NCI-H2227 (cell line): ENCODE data around the gene PLA2G4A.

Experiments used
- DNase-seq: peaks from one replicate; lab custom pipeline; 2025; ENCODE audit not compliant: unreplicated experiment; lab: John Stamatoyannopoulos, UW

Gene PLA2G4A

DNA sequence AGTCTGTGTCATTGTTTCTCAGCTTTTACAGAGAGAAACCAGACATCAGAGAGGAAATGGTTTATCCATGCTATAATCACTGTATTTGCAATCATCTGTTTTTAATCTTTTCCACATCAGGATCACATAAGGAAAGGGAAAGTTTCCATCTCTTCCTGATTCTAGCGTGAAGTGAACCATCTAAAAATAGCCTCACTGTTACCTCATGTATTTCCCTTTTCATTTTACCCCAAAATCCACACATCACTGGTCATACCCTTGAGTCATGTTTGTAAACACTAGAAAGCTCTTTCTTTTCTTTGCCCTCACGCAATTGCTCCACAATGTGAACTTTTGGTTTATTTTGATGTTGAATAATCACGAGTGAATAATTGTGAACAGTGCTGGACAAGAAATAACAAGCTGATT, 146.0 kb downstream of the PLA2G4A start:
- no peak for DNase-seq

DNA sequence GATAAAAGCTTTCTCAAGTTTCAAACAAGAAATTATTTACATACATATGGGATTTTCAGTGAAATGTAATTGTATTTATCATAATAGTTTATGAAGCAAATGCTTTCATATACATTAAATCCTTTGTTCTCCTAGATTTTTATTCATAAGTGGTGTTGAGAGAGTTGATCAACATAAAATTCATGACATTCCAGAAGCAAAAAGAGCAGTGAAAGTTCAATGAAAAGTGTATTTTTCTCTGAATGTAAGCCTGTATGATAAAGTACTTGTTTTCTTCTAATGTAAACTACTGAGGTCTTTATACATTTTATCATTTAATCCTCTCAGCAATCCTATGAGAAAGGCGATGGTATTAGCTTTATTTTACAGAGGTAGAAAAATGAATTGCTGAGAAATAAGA, 146.5 kb downstream of the PLA2G4A start:
- DNase-seq = no peak

DNA sequence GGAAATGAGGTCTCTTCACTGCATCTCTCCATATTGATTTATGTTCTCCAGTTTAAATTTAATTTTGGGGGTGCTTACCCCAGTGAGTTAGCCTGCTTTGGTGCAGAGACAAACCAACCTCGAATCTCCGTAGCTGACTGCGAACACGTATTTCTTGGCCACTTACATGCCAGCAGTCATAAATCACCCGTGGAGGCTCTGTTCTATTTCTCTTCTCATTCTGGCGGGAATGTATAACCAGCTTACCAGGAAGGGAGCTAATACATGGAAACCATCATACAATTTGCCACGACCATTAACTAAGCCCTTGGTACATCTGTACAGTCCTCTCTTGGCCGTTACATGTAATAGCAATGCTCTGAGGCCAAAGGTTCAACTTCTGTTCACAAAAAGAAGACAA, 148.0 kb downstream of the PLA2G4A start:
- no peak for DNase-seq

DNA sequence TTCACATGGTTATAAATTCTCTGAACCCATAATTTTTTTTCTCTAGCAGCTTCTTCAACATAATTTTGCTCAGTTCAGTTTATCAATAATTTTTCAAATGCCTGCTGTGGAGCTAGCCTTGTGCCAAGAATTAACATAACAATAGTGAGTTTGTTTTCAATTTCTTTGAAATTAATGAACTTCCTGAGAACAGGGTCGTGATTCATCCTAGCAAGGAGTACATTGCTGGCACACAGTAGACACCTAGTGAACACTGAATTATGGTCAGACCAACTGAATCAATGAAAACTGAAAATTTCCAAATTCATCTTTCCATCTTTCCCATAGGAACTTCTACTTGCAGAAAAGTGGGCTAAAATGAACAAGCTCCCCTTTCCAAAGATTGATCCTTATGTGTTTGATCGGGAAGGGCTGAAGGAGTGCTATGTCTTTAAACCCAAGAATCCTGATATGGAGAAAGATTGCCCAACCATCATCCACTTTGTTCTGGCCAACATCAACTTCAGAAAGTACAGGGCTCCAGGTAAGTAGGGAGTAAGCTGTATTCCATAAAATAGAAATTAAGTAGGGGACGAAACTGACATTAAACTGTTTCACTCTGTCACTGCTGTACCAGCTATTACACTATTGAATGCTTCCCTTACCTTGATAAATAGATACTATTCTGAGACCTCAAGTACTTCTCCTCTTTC, 148.7 kb downstream of the PLA2G4A start:
- no peak for DNase-seq

DNA sequence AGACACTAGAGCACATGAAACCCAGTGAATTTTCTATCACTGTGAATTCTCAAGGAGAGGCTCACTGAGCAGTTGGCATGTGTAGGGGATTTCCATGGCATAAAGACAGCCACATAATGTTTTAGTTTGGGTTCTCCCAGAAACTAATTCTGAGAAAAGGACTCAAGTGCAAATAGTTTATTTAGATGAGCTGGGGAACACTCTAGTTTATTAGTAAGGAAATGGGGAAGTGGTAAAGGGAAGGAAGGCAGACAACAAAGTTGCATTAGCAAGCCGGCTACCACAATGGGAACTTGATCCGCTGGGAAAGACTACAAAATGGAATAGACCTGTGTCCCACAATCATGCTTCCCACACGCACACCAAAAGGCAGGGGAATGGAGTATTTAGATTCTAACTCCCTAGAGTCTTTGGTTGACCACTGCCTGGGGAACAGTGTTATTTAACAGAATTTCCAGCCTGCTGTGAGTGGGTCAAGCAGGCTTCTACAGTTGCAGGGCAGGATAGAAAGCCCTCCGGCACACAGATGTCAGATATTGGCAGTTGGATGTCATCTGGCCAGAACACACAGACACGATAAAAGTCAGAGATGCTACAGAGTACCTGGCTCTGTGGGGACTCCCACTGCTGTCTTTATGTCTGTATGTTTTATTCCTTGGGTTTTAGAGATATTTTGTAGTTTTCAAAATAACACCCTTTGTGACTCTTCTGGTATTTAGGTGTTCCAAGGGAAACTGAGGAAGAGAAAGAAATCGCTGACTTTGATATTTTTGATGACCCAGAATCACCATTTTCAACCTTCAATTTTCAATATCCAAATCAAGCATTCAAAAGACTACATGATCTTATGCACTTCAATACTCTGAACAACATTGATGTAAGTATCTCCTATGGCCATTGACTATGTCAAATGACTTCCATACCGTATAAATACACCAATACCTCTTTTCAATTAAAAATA, 150.1 kb downstream of the PLA2G4A start:
- no peak for DNase-seq

DNA sequence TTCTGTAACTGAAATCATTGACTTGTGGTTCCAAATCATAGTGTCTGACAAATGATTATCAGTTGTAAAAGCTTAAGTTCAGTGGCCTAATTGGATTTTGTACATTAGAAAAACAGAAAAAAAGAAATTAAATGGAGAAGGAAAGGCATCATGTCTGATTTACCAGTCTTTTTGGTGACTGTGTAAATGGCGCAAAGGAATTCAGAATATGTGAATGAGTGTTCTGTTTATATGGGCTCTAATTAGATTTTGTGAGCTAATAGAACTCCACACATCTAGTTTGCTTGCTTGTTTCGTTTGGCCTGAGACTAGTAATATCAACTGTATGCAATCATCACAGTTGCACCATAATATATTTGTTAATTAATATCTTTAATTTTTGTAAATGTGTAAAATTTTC, 151.7 kb downstream of the PLA2G4A start:
- DNase-seq = no peak

DNA sequence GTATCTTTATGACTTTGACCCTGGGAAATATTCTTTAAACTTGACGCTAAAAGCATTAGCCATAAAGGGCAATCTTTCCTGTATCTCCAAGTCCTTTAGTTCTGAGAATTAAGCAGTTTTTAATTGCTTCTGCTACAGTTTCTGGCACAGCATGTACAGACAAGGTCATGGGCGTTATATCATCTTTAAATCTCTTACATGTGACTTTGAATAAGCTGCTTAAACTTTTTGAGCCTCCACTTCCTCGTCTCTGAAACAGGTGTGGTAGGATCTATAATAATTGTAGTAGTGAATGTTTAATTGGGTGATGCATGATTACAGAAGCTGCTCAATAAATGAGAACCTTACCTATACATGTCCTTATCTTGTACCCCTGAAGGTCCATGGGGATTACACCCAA, 153.4 kb downstream of the PLA2G4A start:
- DNase-seq = no peak

DNA sequence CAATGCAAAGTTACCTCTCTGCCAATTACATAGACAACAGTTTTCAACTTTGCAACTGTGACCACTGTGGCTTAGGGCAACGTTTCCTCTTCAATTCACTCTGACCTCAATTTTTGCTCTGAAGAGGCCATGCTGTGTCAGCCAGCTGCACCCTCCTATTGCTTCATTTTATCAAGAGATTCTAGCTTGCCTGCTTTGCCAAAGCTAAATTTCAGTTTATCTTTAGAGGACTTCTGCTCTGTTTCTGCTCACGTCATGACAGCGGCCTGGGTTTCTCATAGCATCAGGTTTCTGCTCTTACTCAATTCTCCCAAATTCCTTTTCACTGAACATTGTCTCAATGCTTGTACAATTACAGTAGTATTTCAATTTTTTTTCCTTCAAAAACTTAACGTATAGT, 154.6 kb downstream of the PLA2G4A start:
- no peak for DNase-seq

DNA sequence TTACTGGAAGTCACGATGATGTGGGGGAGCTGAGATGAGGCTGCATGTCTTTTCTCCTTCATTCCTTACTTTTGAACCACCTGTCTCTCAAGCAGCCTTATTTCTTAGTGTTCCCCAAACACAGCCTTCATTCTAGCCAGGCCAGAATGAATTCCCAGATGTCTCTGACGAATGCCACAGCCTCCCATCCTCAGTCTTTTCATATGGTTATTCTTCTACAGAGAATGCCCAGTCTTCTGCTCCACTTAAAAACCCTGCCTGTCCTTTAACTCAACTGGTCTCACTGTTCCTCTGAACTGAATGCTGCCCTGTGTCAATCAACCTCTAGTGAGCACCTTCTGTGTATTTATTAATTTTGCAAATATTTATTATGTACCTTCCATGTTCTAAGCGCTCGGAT, 156.2 kb downstream of the PLA2G4A start:
- no peak for DNase-seq

DNA sequence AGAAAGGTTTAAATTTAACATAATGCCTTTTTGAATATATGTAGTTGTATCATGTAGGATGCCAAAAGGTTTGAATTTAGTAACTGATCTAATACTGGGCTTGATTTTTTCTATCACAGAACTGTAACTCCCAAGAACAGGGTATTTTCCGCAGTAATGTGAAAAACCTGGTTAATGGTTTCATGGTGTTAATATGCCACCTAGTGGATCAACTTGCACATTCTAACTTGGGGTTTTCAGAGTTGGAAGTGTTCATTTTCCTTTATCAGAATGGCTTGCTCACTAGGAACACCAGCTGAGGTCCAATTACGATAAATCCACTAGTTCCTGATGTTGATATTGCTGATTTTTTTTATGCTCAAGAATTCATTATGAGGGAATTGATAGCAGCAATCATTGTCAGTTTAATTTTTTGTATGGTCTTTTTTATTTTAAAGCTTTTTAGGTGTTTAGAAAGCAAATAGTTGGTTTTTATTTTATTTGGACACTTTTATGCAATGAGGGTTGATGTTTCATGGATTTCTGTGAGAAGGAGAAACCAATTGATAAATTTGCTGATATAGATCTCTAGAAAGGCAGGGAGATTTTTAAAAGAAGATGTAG, 157.2 kb downstream of the PLA2G4A start:
- peak; percentile 70 for DNase-seq

DNA sequence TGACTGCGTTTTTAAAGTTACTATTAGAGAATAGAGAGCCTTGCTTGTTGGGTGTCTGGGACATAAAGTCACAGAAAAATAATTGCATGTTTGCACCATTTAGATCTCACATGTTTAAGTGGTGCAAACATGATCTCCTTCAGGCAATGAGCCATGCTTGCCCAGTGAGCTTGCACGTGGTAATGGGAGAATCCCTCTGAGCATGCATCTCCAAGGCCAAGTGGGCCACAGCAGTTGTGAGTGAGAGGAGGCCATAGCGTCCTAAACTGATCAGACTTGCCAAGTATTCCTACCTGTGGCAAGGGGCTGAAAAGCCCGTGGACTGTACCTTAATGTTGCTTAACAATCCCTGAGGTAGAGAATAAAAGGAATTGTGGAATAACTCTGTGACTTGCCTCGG, 158.3 kb downstream of the PLA2G4A start:
- no peak for DNase-seq

DNA sequence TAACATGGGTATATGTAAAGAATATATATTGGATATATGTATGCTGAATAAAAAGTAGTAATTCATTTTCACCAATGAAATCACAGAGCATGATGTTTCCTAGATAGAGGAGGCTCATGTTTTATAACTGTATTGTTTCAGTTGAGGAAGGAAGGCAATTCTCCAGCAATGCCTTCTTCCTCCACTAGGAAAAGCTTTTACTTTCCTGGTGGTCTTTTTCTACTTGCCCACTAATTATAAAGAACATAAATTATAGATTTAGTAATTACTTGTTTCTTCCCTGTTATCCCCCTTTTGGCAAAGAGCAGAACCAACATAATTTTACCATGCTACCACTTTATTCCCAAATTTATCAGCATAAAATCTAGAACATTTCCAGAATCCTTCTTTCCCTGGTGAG, 159.0 kb downstream of the PLA2G4A start:
- DNase-seq = no peak

DNA sequence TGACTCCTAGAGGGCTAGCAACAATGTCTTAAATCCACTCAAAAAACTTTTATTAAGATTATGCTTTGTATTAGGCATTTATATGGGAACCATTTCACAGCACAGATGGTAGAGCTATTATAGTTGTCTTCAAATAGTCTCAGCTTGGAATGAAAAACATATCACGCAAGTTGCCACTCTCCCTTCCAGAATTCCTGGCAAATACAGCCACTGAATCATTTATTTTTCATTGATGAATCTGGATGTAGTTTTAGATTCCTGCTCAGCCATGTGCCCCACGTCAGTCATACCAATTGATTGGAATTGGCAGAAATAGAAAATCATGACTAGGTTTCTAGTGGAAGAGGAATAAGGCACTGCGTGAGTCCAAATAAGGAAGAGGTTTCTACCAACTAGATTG, 165.2 kb downstream of the PLA2G4A start:
- DNase-seq = no peak

DNA sequence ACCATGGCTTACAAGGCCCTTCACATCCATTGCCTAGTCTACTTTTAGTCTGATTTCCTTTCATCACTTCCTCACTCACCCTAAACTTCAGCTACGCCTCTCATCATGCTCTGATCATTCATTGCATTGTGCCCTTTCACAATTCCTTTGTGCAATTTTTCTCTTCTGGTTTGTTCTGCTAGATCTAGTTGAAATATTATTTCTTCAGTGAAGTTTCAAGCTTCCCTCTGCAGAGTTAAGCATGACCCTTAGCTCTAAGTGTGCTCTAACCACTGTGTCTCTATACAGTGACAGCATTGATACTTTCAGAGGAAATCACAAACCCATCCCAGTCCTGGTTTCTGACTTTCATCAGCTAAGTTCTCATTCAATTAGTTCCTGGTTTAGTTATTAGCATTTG, 166.1 kb downstream of the PLA2G4A start:
- DNase-seq = no peak

DNA sequence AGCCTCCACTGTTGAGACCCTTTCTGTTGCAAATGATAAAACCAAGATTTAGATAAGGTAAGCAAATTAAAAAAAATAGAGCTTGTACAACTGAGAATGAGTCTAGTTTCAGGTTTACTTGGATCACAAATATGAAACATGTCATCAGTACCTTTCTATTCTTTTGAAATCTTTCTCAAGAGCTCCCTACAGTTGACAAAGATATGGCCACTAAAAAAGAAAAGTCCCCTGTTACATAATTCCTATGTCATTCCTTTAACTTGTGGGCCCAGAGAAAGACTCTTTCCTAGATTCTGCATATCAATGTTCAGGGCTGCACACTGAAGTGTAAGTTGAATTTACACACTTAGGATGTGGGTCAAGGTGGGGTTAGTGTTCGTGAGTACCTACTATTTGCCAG, 168.1 kb downstream of the PLA2G4A start:
- no peak for DNase-seq

DNA sequence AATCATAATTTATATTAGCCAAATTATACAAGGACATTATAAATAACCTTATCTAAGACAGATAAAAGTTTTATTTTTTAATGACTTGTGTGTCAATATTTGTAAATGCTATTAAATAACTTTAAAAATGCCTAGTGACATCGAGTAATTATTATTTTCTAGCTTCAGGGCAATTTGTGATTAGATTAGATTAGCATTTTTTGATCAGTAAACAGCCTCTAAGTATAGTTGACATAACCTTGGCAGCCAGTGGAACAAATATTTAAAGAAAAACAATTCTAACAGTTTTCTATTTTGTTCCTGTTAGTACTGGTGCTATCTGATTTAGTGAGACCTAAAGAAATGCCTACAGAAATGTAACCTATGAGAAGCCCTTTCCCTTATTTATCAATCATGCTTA, 169.1 kb downstream of the PLA2G4A start:
- no peak for DNase-seq

DNA sequence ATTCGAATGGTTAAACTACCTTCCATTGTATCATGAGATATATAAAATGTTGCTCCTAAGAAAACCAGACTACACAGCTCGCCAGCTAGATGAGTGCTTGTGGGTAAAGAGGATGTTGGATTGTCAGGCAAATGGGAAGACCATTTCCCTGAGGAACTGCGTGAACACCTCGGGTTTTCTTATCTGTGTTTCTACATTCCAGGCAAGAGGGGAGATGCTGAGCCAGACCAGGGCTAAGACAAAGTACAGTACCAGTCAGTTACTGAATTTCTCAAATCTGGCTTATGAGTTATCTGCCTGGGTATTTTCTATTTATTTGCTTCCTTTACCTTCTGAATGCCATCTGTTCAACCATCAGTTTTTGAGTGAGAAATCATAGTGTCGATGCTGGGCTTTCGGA, 170.8 kb downstream of the PLA2G4A start:
- no peak for DNase-seq

DNA sequence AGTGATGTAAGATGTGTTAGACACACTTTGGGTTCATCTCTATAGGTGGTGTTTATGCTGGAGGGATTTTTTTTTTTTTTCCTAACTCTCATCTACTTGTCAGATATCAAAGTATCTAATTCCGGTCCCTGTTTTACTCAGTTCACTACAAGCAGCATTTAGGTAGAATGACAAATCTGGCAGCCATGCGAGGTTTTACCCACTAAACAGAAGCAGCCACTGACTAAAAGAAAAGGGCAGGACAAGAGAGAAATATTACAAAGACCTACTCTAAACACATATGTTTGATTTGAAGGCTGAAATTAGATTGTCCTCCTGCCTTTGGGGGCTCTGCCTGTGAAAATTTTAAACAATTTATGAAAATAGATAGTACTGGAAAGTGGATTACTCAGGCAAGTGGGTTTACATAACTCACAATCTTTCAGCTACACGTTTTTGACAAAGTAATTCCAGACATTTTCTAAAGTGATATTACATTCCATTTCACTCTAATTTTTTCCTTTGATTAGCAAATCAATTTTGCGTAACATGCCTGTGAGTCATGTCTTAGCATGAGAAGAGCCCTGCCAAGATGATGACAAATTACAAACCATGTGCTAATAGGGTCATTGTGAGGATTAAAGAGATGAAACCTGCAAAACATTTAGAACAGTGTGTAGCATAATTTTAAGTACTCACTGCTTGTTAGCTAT, 172.6 kb downstream of the PLA2G4A start:
- DNase-seq = no peak

DNA sequence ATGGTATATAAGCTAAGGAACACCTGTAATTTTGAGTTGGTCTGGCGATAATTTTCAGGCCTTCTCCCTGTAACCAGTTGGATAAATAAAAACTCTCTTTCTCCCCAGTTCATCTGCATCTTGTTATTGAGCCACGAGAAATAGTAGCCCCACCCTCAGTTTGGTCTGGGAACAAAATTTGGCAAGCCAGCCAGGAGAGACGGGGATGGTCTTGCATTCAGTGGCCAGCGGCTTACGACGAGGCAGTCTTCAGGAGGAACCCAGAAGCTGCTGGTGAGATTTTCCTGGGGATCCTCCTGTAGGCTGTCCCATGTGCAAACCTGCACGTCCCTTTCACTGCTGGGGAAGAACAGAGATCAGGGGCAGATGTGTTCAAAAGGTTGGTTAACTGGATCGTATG, 174.6 kb downstream of the PLA2G4A start:
- no peak for DNase-seq

DNA sequence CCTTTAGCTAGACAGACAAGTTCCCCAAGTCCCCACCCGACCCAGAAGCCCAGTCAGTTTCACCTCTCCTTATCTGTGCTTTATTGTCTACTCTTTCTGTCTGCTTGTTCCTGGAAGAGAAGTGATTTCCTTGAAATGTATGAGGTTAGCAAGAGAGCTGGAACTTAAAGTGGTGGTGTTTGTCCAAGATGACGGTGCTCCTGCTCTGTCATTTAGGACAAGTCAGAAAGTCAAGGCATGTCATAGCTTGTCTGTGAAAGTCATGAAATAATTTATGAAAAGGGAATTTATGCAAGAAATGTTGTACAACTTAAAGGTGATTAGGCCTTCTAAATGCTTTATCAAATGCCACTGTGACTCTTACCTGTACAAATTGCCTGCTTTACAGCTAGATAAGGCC, 178.1 kb downstream of the PLA2G4A start:
- DNase-seq = no peak

DNA sequence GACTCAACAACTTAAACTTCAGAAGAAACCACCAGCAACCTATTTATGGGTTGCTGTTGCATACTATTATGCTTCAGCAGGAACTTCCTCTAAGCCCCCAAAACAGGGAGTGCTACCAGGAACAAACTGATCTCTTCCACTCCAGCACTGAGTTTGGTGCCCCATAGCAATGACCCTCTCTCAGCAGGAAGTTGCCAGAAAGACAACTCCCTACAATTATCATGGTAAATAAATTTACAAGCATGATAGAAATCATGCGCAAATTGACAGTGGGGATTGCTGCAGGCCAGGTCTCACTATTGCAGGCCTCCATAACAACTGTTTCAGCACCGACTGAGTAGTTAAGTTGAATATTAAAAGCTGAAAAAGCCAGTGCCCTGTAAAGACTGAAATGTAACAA, 180.6 kb downstream of the PLA2G4A start:
- DNase-seq = no peak
